GM12874 (cell line): ENCODE results near the gene SLC35F2.

ENCODE experiments used
- TF ChIP-seq, protein P1 (sequence below): IDR thresholded peaks from 2 replicates; pipeline ENCODE4 v1.5.1; 2011; ENCODE audit warnings: low read depth, mild to moderate bottlenecking, control low read depth, low read length, moderate library complexity; ENCODE audit not compliant: insufficient read depth

SLC35F2 gene

GRCh38 chr11:107792049-107792443, 66.5 kb downstream of the SLC35F2 start:
- TF ChIP-seq, protein P1, sequence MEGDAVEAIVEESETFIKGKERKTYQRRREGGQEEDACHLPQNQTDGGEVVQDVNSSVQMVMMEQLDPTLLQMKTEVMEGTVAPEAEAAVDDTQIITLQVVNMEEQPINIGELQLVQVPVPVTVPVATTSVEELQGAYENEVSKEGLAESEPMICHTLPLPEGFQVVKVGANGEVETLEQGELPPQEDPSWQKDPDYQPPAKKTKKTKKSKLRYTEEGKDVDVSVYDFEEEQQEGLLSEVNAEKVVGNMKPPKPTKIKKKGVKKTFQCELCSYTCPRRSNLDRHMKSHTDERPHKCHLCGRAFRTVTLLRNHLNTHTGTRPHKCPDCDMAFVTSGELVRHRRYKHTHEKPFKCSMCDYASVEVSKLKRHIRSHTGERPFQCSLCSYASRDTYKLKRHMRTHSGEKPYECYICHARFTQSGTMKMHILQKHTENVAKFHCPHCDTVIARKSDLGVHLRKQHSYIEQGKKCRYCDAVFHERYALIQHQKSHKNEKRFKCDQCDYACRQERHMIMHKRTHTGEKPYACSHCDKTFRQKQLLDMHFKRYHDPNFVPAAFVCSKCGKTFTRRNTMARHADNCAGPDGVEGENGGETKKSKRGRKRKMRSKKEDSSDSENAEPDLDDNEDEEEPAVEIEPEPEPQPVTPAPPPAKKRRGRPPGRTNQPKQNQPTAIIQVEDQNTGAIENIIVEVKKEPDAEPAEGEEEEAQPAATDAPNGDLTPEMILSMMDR = no peak

DNA sequence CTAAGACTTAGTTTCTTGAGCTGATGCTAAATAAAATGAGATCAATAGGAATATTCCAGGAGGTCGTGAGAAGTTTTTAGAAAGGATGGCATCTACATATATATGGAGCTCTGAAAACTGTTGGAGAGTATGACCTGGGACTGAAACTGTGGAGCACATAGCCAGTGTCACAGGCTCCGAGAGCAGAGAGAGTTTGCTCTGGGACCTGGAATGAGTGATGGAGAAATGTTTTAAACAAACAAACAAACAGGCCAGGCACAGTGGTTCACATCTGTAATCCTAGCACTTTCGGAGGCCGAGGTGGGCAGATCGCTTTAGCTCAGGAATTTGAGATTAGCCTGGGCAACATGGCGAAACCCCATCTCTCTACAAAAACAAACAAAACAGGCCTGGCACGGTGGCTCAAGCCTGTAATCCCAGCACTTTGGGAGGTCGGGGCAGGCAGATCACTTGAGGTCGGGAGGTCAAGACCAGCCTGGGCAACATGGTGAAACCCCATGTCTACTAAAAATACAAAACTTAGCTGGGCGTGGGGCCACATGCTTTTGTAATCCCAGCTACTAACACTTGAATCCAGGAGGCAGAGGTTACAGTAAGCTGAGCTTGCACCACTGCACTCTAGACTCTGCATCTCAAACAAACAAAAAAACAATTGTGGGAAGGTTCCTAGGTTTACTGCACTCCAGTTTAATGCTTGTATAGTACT, 67.1 kb downstream of the SLC35F2 start:
- TF ChIP-seq, protein P1 = no peak

GRCh38 chr11:107789767-107790166, 68.8 kb downstream of the SLC35F2 start:
- TF ChIP-seq, protein P1 = no peak

- TF ChIP-seq, protein P1 = no peak
Observed at GRCh38 chr11:107787733-107788132, 70.9 kb downstream of the SLC35F2 start.

GRCh38 chr11:107785401-107785800, 73.2 kb downstream of the SLC35F2 start:
- TF ChIP-seq, protein P1 = no peak

- TF ChIP-seq, protein P1 = no peak
Observed at GRCh38 chr11:107783121-107783520, 75.5 kb downstream of the SLC35F2 start.

DNA sequence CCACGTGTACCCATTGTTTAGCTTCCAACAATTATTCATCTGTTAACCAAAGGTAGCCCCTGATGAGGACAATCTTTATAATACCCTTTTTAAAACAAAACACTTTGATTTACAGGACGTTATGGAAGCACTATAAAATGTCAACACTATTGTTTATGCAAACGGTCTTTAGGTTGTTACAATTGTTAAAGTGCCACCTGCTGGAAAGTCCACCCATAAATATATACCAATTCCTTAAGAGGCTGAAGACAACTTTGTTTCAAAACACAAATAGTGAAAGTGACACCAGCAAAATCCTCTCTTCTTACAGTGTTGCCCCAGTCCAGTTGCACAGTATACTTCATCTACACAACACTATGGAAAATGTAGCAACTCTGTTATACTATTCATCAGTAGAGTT, 77.8 kb downstream of the SLC35F2 start:
- TF ChIP-seq, protein P1 = no peak
